ENCODE results near the gene CTAGE1.

CTAGE1 gene

DNA sequence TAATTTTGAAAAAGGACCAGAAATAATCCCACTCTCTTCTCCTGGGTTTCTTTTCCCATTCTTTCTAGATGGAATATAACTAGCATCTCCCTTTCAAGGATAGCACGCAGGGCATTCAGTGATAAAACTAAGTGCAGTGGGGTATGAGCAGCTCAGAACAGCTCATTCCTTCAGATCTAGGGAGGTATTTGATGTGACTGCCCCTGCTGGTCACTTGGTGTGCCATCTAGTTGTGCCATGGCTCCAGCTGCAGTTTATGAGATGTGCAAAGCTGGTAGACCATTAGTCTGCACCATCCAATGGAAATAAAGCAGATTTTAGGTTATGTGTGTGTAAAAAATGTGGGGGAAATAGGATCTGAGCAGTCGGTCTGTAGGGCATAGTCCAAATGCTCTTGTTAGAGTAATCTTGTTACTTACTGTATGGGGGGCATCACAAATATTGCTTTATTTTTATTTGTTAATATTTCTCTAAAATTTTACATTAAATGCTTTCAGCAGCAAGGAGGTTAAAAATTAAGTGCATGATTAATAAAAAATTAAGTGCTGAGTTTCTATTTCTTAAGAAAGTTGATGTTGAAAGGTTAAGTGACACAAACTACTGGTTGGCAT lies 38.9 kb downstream of the CTAGE1 start:
- peak; percentile 32 for DNase-seq (ENCODE audit: low read depth)
- TF ChIP-seq, protein P1, sequence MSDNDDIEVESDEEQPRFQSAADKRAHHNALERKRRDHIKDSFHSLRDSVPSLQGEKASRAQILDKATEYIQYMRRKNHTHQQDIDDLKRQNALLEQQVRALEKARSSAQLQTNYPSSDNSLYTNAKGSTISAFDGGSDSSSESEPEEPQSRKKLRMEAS (IDR thresholded peaks at IDR 0.05; ENCODE audit: low read depth, low read length): no peak
- TF ChIP-seq POLR2A (IDR thresholded peaks at IDR 0.05; ENCODE audit: extremely low read depth, insufficient read length) (no peak), MYC (IDR thresholded peaks at IDR 0.05; ENCODE audit: low read depth, low read length) (no peak)
- TF ChIP-seq, protein P2, sequence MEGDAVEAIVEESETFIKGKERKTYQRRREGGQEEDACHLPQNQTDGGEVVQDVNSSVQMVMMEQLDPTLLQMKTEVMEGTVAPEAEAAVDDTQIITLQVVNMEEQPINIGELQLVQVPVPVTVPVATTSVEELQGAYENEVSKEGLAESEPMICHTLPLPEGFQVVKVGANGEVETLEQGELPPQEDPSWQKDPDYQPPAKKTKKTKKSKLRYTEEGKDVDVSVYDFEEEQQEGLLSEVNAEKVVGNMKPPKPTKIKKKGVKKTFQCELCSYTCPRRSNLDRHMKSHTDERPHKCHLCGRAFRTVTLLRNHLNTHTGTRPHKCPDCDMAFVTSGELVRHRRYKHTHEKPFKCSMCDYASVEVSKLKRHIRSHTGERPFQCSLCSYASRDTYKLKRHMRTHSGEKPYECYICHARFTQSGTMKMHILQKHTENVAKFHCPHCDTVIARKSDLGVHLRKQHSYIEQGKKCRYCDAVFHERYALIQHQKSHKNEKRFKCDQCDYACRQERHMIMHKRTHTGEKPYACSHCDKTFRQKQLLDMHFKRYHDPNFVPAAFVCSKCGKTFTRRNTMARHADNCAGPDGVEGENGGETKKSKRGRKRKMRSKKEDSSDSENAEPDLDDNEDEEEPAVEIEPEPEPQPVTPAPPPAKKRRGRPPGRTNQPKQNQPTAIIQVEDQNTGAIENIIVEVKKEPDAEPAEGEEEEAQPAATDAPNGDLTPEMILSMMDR (IDR thresholded peaks at IDR 0.05; ENCODE audit: low read depth, low read length): peak; percentile 60
- no peak overlapping the region for H3K4me3 ChIP-seq (ENCODE audit: low read depth, low read length)

DNA sequence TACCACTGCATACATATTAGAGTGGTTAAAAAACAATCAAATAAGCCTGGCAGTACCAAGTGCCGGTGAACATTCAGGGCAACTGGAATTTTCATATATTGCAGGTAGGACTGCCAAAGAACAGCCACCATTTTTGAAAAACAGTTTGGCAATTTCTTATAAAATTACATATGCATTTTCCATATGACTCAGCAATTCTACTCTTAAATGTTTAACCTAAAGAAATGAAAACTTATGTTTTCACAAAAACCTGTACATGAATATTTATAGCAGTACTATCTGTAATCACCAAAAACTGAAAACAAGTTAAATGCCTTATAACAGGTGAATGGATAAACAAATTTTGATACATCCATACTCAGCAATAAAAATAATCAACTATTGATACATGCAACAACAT lies 39.9 kb downstream of the CTAGE1 start:
- DNase-seq (ENCODE audit: low read depth): no peak
- TF ChIP-seq, protein P2 (IDR thresholded peaks at IDR 0.05; ENCODE audit: low read depth, low read length): no peak
- TF ChIP-seq POLR2A (IDR thresholded peaks at IDR 0.05; ENCODE audit: extremely low read depth, insufficient read length): no peak
- TF ChIP-seq, protein P1 (IDR thresholded peaks at IDR 0.05; ENCODE audit: low read depth, low read length): no peak
- no peak for TF ChIP-seq MYC (IDR thresholded peaks at IDR 0.05; ENCODE audit: low read depth, low read length)
- no peak overlapping the region for H3K4me3 ChIP-seq (ENCODE audit: low read depth, low read length)

DNA sequence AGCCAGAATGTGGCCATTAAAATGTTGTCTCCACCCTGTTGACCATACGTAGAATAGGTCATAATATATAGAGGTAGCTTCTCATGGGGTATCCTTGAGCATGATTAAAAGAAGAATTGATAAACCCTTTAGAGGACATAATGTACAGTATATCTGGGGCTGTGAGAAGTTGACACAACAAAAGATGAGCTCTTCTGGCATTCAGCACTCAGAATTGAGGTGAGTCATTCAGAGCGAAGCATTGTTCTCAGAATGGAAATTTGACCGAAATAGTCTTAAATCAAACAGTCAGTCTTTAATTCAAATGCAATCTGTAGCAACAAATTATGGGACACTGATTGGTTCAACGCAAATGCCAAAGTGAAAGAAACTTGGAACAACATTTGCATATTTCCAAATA lies 47.3 kb downstream of the CTAGE1 start:
- H3K4me3 ChIP-seq (ENCODE audit: low read depth, low read length): no peak overlapping the region
- TF ChIP-seq POLR2A (IDR thresholded peaks at IDR 0.05; ENCODE audit: extremely low read depth, insufficient read length): no peak
- TF ChIP-seq, protein P2 (IDR thresholded peaks at IDR 0.05; ENCODE audit: low read depth, low read length): no peak
- TF ChIP-seq MYC (IDR thresholded peaks at IDR 0.05; ENCODE audit: low read depth, low read length): no peak
- TF ChIP-seq, protein P1 (IDR thresholded peaks at IDR 0.05; ENCODE audit: low read depth, low read length): no peak
- DNase-seq (ENCODE audit: low read depth): no peak

DNA sequence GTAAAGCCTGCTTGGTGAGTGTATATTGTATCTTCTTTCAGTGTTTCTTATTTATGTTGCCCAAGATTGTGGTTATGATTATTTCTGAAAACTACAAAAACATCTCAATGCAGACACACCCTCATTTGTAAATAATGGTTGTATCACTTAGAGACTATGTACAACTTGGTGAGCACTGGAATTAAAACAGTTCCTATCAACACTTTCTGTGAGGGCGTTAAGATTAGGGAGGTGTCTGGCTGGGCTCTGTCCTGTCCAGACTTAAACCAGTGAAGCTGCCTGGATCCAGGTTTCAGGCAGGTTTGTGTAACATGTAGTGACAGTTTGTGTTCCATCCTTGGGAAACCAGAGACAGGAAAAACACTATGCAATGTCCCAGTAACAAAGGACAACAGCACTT lies 49.7 kb downstream of the CTAGE1 start:
- no peak for TF ChIP-seq POLR2A (IDR thresholded peaks at IDR 0.05; ENCODE audit: extremely low read depth, insufficient read length)
- TF ChIP-seq, protein P1 (IDR thresholded peaks at IDR 0.05; ENCODE audit: low read depth, low read length): no peak
- TF ChIP-seq, protein P2 (IDR thresholded peaks at IDR 0.05; ENCODE audit: low read depth, low read length): no peak
- TF ChIP-seq MYC (IDR thresholded peaks at IDR 0.05; ENCODE audit: low read depth, low read length): no peak
- H3K4me3 ChIP-seq (ENCODE audit: low read depth, low read length): no peak overlapping the region
- no peak for DNase-seq (ENCODE audit: low read depth)

DNA sequence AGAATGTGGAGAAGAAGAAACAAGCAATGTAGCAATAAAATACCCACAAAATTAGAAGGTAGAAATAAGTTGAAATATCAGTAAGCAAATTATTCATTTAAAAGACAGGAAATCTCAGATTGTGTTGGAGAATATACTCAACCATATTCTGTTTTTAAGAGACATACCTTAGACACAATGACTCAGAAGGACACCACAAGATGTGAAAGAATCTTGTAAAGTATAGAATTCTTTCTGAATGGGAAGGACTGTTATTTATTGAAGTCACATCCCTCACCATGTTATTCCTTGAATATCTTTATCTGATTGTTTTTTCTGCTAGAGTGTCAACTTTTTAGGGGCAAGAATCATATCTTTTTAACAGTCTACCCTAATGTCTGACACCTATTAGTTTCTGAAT lies 50.4 kb downstream of the CTAGE1 start:
- H3K4me3 ChIP-seq (ENCODE audit: low read depth, low read length): no peak overlapping the region
- TF ChIP-seq MYC (IDR thresholded peaks at IDR 0.05; ENCODE audit: low read depth, low read length) (no peak), POLR2A (IDR thresholded peaks at IDR 0.05; ENCODE audit: extremely low read depth, insufficient read length) (no peak)
- TF ChIP-seq, protein P1 (IDR thresholded peaks at IDR 0.05; ENCODE audit: low read depth, low read length): no peak
- TF ChIP-seq, protein P2 (IDR thresholded peaks at IDR 0.05; ENCODE audit: low read depth, low read length): no peak
- no peak for DNase-seq (ENCODE audit: low read depth)

All from NB4 (cell line).